Ascending aorta (tissue), 2 donors: Measurements from ENCODE around the gene ANO7. TPM values are rescaled to one million over a fixed set of nuclear protein-coding genes. Genes with fewer than 3 reads are reported as not detected.

Experiments used
- DNase-seq, 2 donors: peaks; one replicate each; pipeline ENCODE4 v3.0.0-alpha.2; 2019; ENCODE audit warnings: low spot score in 2 of 2
- H3K27ac ChIP-seq, 2 donors: fragments of 200-600 bp; sonication (generic); one replicate each; pipeline ENCODE4 v1.5.1; 2016 to 2017; ENCODE audit warnings: mild to moderate bottlenecking in 1 of 2
- H3K27me3 ChIP-seq: fragments of 200-600 bp; sonication (generic); one replicate; pipeline ENCODE4 v1.5.1; 2017
- H3K36me3 ChIP-seq, 2 donors: fragments of 200-600 bp; sonication (generic); one replicate each; pipeline ENCODE4 v1.5.1; 2016
- H3K4me1 ChIP-seq, 2 donors: fragments of 200-600 bp; sonication (generic); one replicate each; pipeline ENCODE4 v1.5.1; 2016 to 2017; ENCODE audit warnings: mild to moderate bottlenecking in 1 of 2
- H3K4me3 ChIP-seq, 2 donors: fragments of 200-600 bp; sonication (generic); one replicate each; pipeline ENCODE4 v1.5.1; 2016 to 2017; ENCODE audit warnings: mild to moderate bottlenecking in 1 of 2
- H3K9me3 ChIP-seq, 2 donors: fragments of 200-600 bp; sonication (generic); one replicate each; pipeline ENCODE4 v1.5.1; 2016
- intact Hi-C: fragments of 100-400 bp; cut with DNase I; formaldehyde crosslinking; loops from one replicate; pipeline ENCODE4 v1.15.1; 2023
- total RNA-seq: library from RNA; depleted of rRNA; stranded (reverse); fragments of >200 nt; gene quantifications from one replicate; pipeline ENCODE4 v1.1.0, GENCODE V29; 2016
- TF ChIP-seq, protein P1 (sequence below), 3 experiments: fragments of 200-600 bp in 2 of 3; fragments of 450-650 bp in 1 of 3; sonication (generic) in 2 of 3; IDR thresholded peaks; one replicate each; pipeline ENCODE4 v1.5.1; 2016 to 2019; ENCODE audit warnings: antibody characterized with exemption in 3 of 3, mild to moderate bottlenecking in 1 of 3, moderate library complexity in 1 of 3

The ANO7 gene
- total RNA-seq, 1 donor from 2014 or later, result 0.43 TPM

DNA sequence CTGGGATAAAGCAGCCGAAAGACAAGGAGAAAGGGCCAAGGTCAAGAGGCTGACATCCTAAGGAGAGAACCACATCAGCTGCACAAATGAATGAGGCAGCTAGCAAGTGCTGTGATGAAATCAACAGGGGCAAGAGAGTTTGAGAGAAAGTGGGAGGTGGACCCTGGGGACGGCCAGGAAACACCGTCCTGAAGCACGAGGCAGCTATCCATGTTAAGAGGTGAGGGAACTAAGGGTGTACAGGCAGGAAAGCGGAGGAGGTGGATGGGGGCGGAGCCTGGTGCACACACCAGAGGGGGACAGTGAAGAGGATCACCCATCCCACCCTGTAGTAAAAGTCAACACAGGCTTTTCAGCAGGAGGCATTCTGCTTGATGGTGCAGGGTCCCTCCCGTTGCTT is 74.6 kb downstream of the ANO7 start:
- intact Hi-C loops, result no loop called here
- TF ChIP-seq, protein P1, sequence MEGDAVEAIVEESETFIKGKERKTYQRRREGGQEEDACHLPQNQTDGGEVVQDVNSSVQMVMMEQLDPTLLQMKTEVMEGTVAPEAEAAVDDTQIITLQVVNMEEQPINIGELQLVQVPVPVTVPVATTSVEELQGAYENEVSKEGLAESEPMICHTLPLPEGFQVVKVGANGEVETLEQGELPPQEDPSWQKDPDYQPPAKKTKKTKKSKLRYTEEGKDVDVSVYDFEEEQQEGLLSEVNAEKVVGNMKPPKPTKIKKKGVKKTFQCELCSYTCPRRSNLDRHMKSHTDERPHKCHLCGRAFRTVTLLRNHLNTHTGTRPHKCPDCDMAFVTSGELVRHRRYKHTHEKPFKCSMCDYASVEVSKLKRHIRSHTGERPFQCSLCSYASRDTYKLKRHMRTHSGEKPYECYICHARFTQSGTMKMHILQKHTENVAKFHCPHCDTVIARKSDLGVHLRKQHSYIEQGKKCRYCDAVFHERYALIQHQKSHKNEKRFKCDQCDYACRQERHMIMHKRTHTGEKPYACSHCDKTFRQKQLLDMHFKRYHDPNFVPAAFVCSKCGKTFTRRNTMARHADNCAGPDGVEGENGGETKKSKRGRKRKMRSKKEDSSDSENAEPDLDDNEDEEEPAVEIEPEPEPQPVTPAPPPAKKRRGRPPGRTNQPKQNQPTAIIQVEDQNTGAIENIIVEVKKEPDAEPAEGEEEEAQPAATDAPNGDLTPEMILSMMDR (IDR thresholded peaks at IDR 0.05), result no peak
- no peak overlapping the region for H3K27ac ChIP-seq
- no peaks in the 10 kb centered on the region for H3K9me3 ChIP-seq
- peaks cover 82 to 90% of the 10 kb centered on the region in 2 donors for H3K36me3 ChIP-seq
- DNase-seq, result peak in 1 of 2 donors; percentile 27
- no peak overlapping the region for H3K4me3 ChIP-seq
- H3K27me3 ChIP-seq, result no peaks in the 10 kb centered on the region
- peaks cover 0 to under 1% of the 10 kb centered on the region in 2 donors for H3K4me1 ChIP-seq

DNA sequence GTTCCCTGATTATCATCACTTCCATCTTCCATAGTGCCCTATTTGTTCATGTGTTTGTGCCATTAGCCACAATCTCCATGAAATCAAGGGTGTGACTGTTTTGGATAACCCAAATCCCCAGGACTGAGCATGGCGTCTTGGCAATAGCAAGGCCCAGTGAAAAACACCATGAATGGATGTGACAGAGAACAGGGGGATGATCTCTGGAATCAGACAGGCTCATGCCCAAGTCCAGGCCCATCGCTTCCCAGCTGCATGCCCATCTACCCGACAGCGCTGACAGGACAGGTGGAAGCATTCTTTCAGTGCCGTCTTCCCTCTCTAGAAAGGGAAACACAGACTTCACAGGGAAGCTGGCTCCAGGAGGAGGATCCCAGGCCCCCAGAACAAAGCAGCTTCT is 77.0 kb downstream of the ANO7 start:
- H3K4me3 ChIP-seq, result no peak overlapping the region
- no peak overlapping the region for H3K27ac ChIP-seq
- peaks cover 5 to 21% of the 10 kb centered on the region in 2 donors for H3K4me1 ChIP-seq
- intact Hi-C loops, result no loop called here
- H3K27me3 ChIP-seq, result no peaks in the 10 kb centered on the region
- H3K36me3 ChIP-seq, result peaks cover 72 to 76% of the 10 kb centered on the region in 2 donors
- TF ChIP-seq, protein P1 (IDR thresholded peaks at IDR 0.05), result no peak
- DNase-seq, result peak in 1 of 2 donors; percentile 49
- no peaks in the 10 kb centered on the region for H3K9me3 ChIP-seq

DNA sequence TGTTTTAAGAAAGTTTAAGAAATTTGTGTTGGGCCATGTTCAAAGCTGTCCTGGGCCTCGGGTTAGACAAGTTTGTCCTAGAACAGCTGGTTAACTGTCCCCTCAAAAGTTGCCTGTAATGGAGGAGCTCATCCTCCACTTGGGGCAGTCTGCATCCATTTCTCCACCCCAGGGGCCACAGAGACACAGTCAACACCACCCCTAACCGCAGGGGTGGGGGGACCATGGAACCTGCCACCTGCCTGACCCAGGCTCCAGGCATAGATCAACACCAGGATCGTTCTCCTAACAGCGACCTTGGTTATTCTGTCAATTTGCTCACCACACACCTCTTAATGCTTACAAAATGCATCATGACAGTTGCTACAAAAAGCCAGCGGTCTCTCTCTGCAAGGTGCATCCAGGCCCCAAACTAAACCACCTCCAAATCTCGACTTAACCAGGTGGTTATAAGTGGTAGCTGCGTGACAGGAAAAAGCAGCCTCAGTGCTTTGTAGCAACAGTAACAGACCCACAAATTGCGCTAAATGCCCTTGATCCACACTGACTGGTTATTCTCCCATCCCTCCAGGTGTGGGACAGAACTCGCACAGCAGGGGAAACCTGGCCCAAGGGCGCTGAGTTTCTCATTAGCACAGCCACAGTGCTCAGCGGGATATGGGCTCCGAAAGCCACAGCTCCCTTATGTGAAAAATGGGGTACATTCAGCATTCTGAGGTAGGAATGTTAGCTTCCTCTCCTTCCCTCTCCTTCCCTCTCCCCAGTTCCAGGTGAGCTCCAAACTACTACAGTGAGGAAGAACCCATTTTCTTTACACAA is 79.0 kb downstream of the ANO7 start:
- TF ChIP-seq, protein P1 (IDR thresholded peaks at IDR 0.05), result no peak
- H3K27me3 ChIP-seq, result no peaks in the 10 kb centered on the region
- peaks cover 14 to 28% of the 10 kb centered on the region in 2 donors for H3K4me1 ChIP-seq
- DNase-seq, result peak in 1 of 2 donors; percentile 3
- no peak overlapping the region for H3K4me3 ChIP-seq
- intact Hi-C loops, result no loop called here
- no peaks in the 10 kb centered on the region for H3K9me3 ChIP-seq
- H3K36me3 ChIP-seq, result peaks cover 55 to 57% of the 10 kb centered on the region in 2 donors
- no peak overlapping the region for H3K27ac ChIP-seq

GRCh38 chr2:241268306-241268705 is 79.8 kb downstream of the ANO7 start:
- DNase-seq, result peak in 1 of 2 donors; percentile 50
- Histone ChIP-seq H3K27me3 (no peaks in the 10 kb centered on the region), H3K4me1 (peaks cover 14 to 28% of the 10 kb centered on the region in 2 donors), H3K9me3 (no peaks in the 10 kb centered on the region), H3K4me3 (no peak overlapping the region), H3K36me3 (peaks cover 46 to 48% of the 10 kb centered on the region in 2 donors), H3K27ac (no peak overlapping the region)
- TF ChIP-seq, protein P1 (IDR thresholded peaks at IDR 0.05), result no peak
- intact Hi-C loops, result no loop called here

DNA sequence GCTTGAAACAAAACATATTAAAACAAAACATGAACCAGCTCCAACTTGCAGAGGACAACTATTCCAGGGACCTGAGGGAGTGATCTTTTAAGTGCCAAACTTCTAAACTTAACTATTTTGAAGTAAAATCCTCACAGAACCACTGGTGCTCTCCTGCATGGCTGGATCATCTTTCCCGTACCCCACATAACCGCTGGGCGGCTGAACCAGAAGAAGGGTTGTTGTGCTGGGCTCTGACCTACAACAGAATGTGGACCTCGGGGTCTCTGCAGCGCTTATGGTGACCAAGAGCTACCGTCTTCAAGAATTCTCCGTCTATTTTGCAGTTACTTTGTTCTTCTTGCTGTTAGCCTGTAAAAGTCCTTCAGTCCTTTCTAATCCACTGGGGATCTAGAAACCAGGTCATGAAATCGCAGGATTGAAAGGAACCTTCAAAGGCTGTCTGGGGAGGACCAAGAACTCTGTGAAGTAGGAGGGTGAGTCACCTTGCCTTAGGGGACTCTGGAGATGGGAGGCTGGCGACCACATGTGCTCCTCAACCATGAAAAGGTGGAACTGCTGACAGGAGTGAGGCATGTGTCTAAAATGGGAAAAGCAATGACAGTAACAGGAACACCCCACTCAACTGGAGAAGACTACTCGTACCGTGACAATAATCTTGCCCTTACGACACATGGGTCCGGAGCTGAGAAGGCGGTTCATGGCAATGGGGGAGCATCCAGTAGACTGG is 80.4 kb downstream of the ANO7 start:
- Histone ChIP-seq H3K27ac (no peak overlapping the region), H3K36me3 (peaks cover 41 to 42% of the 10 kb centered on the region in 2 donors), H3K4me1 (peaks cover 14 to 28% of the 10 kb centered on the region in 2 donors), H3K9me3 (no peaks in the 10 kb centered on the region), H3K4me3 (no peak overlapping the region), H3K27me3 (no peaks in the 10 kb centered on the region)
- DNase-seq, result peak in 1 of 2 donors; percentile 28
- TF ChIP-seq, protein P1 (IDR thresholded peaks at IDR 0.05), result no peak
- intact Hi-C loops, result no loop called here
